D721Med (cell line): ENCODE measurements around the gene MGST2.

Source experiments
- DNase-seq: peaks from one replicate; pipeline ENCODE4 v3.0.0; 2011; ENCODE audit warnings: low spot score; ENCODE audit not compliant: insufficient read length
- FAIRE-seq: peaks from 2 replicates; lab custom pipeline; 2011; peaks lifted over from hg19 to GRCh38; lab: Jason Lieb, UNC
- CTCF ChIP-seq: IDR thresholded peaks from 2 replicates; pipeline ENCODE4 v1.5.1; 2012; ENCODE audit warnings: mild to moderate bottlenecking, control low read depth; ENCODE audit not compliant: insufficient read depth; ENCODE audit errors: missing control alignments

Gene MGST2

GRCh38 chr4:139663561-139664138 is 2.0 kb upstream of the MGST2 start:
- DNase-seq (no peak), FAIRE-seq (no peak)
- no peak for TF ChIP-seq CTCF

GRCh38 chr4:139664442-139664841 is 1.2 kb upstream of the MGST2 start:
- no peak for DNase-seq
- no peak for FAIRE-seq
- no peak for TF ChIP-seq CTCF

GRCh38 chr4:139665079-139665689 is 435 bp upstream of the MGST2 start:
- no peak for FAIRE-seq
- TF ChIP-seq CTCF, result no peak
- DNase-seq, result no peak

- FAIRE-seq, result no peak
- DNase-seq, result no peak
Measured at GRCh38 chr4:139666735-139667281, 1.2 kb downstream of the MGST2 start.

GRCh38 chr4:139668036-139668435 is 2.4 kb downstream of the MGST2 start:
- FAIRE-seq (no peak), DNase-seq (no peak)
- no peak for TF ChIP-seq CTCF

More at GRCh38 chr4:139666735-139667281, 1.2 kb downstream of the MGST2 start:
- TF ChIP-seq CTCF, result no peak

- DNase-seq (no peak), FAIRE-seq (no peak)
- no peak for TF ChIP-seq CTCF
Measured at GRCh38 chr4:139668658-139669201, 3.1 kb downstream of the MGST2 start.

GRCh38 chr4:139669335-139669734 is 3.7 kb downstream of the MGST2 start:
- no peak for FAIRE-seq
- no peak for TF ChIP-seq CTCF

More at GRCh38 chr4:139669335-139669734, 3.7 kb downstream of the MGST2 start:
- DNase-seq, result no peak
